GM21576 (cell line): ENCODE data around the gene MRPS30.
"Not testable (repeated sequence)": the region's sequence is repeated elsewhere in the genome, so short reads cannot be mapped to it uniquely, and the experiment has no call there.

Source experiments
- ATAC-seq: cut with Tn5 transposase; IDR thresholded peaks from one replicate; pipeline ENCODE4 v1.9.1; 2021; ENCODE audit warnings: mild to moderate bottlenecking, moderate library complexity; ENCODE audit not compliant: unreplicated experiment

Gene MRPS30

GRCh38 chr5:44814761-44815160, 6.0 kb downstream of the MRPS30 start:
- ATAC-seq: no peak

DNA sequence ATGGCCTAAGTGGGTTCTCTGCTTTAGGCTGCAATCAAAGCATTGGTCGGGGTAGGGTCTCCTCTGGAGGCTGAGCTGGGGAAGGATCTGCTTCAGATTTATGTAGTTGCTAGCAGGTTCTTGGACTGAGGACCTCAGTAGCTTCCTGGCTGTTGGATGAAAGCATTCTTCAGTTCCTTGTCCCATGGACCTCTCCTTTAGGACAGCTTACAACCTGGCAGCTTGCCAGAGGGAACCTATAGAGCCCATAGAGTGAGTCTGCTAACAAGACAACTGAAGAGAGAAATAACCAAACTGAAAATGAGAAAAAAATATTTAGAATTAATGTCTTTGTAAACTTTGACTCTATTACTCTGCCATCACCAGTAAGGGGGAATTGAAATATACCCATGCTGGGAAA, 12.4 kb downstream of the MRPS30 start:
- no peak for ATAC-seq

- ATAC-seq: not testable (repeated sequence)
Measured at GRCh38 chr5:44824662-44825061, 15.9 kb downstream of the MRPS30 start.

DNA sequence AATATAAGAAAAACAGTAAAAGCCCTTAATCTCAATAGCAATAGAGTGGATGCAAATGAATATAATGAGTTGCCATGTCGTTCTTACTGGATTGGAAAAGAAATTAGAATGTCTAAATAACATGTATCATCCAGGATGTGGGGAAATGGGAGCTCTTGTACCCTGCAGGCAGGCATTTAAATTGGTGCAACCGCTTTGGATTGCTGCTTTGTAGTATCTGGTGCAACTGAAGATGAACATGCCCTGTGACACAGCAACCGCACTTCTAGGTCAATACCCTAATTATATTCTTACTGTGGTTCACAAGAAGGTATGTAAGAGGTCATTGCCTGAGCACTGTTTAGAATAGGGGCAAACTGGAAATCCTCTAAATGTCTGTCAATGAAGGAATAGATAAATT, 18.9 kb downstream of the MRPS30 start:
- no peak for ATAC-seq

DNA sequence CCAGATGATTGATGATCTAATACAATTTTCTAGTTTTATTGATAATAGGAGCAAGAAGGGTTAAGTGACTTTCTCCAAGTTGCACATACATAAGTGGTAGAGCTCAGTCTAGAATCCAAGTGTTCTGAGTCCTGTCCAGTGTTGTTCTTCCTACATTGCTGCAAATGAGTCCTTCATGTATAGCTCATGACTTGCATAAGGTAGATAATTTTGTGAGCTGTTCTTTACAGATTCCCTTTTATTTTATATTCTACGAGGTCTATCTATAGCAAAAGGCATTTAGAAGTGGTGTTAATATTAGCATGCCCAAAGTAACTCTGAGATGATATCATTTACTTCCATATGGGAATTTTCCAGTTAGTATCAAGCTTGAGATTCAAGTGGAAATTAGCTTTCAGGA, 20.0 kb downstream of the MRPS30 start:
- ATAC-seq: no peak

GRCh38 chr5:44830951-44831350, 22.2 kb downstream of the MRPS30 start:
- no peak for ATAC-seq

DNA sequence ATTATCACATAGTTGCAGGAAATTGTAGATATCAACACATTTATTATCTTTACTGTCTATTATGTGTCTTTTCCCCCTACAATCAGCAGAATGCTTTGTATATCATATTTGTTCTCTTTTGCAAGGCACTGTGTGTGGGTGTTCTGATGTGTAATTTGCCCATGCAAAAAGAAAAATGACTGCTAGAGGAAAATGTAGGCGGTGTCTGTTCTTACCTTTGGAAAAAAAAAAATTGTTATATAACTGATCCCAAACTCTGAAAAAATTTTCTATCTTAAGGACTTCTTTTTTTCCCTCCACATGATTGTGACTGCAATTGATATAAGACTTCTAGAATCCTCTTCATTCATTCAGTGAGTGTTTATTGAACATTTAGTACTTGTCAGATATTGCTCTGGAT, 24.5 kb downstream of the MRPS30 start:
- ATAC-seq: no peak

DNA sequence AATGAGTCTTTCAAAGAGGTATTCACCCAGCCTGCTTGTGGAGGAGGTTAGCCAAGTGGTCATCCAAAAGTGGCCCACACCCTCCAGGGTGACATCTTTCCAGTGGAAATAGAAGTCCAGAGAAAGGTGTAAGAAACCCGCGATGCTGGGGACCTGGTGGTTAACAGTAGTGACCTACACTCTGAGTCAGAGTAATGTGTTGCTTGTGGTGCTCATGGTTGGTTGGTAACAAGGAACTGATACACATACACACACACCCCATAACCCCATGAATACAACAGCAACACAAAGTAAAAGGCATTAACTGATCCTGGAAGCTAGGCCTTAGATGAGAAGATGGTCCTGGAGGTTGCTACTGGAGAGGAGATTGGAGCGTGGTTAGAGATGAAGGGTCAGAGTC, 26.9 kb downstream of the MRPS30 start:
- ATAC-seq: no peak

- ATAC-seq: no peak
Measured at GRCh38 chr5:44839018-44839681, 30.4 kb downstream of the MRPS30 start.

DNA sequence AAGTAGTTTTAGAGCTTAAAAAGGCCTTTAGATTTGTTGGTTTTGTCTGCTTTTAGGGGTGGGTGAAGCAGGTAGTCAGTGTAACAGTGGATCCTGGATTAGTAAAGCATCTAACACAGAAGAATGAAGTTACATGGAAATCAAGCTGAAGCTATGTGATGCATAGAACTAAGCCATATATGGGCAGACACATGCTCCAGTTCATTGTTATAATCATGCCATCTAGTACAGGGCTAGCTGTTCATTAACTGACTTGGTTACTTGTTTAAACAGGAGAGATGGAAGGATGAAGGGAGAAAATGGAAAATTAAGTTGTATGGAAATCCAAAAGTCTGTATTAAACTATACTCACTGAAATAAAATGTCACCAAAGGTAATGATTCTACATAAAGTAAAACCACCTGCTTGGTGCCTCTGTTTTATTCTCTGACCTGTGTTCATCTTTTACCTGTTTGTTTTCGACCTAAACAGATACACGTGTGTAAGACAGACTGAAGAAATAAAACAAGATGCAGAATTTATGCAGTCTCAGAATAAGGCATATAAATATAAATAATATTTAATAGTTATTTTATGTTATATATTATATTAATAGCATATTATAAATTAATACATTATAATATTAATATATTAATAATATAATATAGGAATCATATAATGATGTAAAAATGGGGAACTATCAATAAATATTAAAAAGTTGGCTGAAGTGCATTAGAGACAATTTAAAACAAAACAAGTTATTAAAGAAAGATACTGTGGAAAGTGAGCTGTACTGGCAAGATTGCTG, 33.9 kb downstream of the MRPS30 start:
- ATAC-seq: no peak

GRCh38 chr5:44844744-44845143, 36.0 kb downstream of the MRPS30 start:
- ATAC-seq: no peak

GRCh38 chr5:44845777-44846176, 37.0 kb downstream of the MRPS30 start:
- no peak for ATAC-seq

GRCh38 chr5:44847206-44847852, 38.6 kb downstream of the MRPS30 start:
- ATAC-seq: no peak

- ATAC-seq: no peak
Measured at GRCh38 chr5:44860267-44860666, 51.5 kb downstream of the MRPS30 start.

DNA sequence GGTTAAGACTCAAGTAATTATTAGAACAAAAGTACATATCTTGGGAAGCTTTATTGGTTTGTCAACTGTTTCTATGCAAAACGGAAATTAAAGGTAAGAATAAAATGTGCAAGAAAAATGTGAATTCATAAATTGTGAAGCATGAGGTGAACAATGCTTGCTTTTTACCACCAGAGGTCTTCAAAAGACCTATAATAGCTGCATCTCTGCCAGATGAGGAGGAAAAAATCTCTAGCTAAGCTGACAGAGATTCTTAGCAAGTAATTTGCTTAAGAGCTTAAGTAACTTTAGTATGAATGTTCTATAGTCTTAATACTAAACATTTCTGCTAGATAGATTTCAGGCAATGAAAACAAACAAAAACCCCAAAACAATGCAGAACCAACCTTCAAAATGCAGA, 54.1 kb downstream of the MRPS30 start:
- ATAC-seq: no peak
